ENCODE measurements around the gene KLF15.

GRCh38 chr3:126339466-126339865, 17.7 kb downstream of the KLF15 start:
- no peak for TF ChIP-seq CTCF (IDR thresholded peaks at IDR 0.05)
- no peak for TF ChIP-seq POLR2A (IDR thresholded peaks at IDR 0.05)
- no peak for TF ChIP-seq EP300 (IDR thresholded peaks at IDR 0.05)
